ENCODE measurements around the gene MTF2.
A peak's percentile ranks its signal among the peaks of the same experiment; 100 is the strongest.
"Not testable (repeated sequence)": the region's sequence is repeated elsewhere in the genome, so short reads cannot be mapped to it uniquely, and the experiment has no call there.

MTF2 gene

DNA sequence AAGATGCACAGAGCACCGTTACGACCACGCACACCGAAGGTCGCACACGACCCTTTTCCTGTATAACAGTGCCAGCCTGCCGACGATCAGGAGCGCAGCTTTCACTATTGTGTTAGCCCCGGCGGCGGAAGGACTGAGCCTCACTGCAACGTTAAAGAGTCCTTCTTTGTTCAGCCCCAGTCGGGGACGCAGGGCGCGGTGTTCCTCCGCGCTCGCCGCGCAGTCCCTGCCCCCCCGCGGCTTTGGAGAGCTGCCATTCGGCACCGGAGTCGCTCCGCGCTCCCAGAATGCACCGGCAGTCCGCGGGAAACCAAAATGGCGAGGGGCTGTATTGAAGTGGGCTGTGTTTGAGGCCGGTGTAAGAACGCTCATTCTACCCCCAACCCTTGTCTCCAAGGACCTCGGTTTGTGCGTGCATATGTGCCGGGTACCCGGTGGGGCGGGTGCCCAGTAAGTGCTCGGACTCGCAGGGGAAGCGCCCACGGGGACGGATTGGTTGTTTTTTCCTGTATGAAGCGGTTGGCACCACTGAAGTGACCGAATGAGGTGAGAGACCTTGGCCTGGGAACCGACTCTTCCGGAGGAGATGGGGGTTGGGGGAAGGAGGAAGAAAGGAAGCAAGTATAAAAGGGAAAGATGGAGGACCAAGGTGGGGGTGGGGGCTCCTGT, at the start of gene MTF2:
TSS of gene MTF2 (plus strand) at position 298 of the 669 bp plus-strand sequence. CDS start at position 542, 244 bp downstream.
- FAIRE-seq, result peak; percentile 97
- DNase-seq (ENCODE audit: extremely low spot score, insufficient read length, low read depth), result peak; percentile 76

DNA sequence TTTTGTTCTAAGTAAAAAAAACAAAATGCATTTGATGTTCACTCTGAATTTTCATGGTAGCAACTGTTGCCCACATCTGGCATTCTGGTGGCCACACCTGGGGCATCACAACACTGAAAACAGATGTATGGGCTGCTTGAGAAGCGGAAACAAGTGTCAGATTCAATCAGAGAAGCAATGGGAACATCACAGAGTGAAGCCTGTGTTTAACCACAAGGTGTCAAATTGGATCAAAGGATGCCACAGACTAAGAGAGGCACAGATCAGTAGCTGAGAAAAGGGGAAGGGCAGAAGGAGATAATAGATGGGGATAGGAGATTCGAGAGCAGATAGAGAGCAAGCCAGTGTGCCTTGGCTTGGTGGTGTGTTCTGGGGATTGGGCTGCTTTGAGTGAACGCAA, 49.8 kb upstream of the MTF2 start:
- FAIRE-seq, result peak; percentile 51

GRCh38 chr1:93030191-93030590, 48.9 kb upstream of the MTF2 start:
- not testable (repeated sequence) for FAIRE-seq; DNase-seq (ENCODE audit: extremely low spot score, insufficient read length, low read depth)

More for the DNA sequence above, 49.8 kb upstream of the MTF2 start:
- no peak for DNase-seq (ENCODE audit: extremely low spot score, insufficient read length, low read depth)

DNA sequence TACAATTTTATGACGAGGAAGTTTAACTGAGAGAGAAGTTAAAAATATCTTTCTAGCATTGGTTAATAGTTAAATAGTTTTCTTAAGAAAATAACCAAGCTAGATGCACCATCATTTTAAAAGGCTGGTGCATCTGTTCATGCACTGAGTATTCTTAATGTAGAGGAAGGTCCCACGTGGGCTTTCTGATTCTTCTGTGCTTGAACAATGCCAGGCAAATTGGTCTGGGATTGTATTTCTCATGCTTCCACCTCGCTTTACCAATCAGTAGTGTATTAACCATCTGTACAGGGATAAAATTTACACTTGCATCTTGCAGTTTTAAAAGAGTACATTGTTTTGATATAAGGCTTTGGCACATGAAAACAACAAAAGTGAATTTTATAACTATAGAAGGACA, 47.4 kb upstream of the MTF2 start:
- FAIRE-seq, result no peak
- DNase-seq (ENCODE audit: extremely low spot score, insufficient read length, low read depth), result no peak

GRCh38 chr1:93033029-93033428, 46.1 kb upstream of the MTF2 start:
- peak; percentile 80 for FAIRE-seq
- no peak for DNase-seq (ENCODE audit: extremely low spot score, insufficient read length, low read depth)

DNA sequence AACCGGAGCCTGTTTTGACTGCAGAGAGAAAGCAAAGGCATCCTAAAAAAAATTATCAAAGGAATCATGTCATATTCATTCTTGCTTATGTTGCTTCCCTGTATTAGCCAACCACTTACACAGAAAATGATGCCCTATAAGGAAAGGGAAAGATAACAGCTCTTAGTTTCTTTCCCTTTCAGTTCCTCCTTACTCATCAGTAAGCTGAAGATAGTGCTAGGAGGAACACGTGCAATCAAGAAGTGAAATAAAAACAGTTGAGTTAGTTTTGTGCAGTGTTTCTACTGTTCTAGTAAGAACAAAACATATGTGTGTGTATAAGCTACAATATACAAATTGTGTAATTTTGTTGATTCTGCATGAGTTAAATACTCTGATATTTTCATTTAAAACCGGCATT, 45.3 kb upstream of the MTF2 start:
- FAIRE-seq (peak; percentile 96), DNase-seq (ENCODE audit: extremely low spot score, insufficient read length, low read depth) (no peak)

- FAIRE-seq, result no peak
- DNase-seq (ENCODE audit: extremely low spot score, insufficient read length, low read depth), result no peak
Measured at GRCh38 chr1:93034397-93034796, 44.7 kb upstream of the MTF2 start.

GRCh38 chr1:93036672-93037071, 42.4 kb upstream of the MTF2 start:
- DNase-seq (ENCODE audit: extremely low spot score, insufficient read length, low read depth) (no peak), FAIRE-seq (no peak)

DNA sequence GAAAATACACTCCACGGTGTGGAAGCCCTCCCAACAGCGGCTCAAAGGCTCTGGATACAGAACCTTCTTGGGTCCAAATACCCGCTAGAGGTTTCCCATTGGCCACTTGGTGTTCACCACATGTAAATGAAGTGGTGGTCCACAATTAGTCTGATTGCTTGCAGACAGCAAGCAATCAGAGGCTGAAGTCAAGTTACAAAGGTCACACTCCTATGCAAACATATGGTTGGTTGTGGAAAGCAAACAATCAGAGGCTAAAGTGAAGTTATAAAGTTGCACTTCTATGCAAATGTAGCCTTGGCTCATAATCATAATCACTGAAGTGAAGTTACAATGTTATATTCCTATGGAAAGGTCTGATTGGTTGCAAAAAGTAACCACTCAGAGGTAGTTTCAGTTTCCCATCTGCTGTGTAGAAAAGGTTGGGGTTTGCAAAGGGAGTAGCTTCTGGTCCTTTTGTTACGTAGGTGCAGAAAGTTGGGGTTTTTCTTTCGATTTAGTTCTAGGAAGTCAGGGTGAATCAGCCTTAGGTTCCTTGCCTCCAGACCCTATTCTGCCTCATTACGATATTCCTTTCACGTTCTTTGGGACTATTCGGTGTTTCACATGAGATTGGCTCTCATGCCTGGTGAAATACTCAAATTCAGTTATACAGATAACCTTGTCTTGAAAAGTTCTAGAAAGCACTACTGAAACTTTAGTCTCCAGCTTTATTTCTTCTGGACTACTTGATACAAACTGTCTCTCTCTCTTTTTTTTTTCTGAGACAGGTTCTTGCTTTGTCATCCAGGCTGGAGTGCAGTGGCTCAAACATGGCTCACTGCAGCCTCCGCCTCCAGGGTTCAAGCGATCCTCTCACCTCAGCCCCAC, 36.7 kb upstream of the MTF2 start:
- DNase-seq (ENCODE audit: extremely low spot score, insufficient read length, low read depth) (no peak), FAIRE-seq (peak; percentile 94)

GRCh38 chr1:93043057-93043557, 36.0 kb upstream of the MTF2 start:
- FAIRE-seq (no peak), DNase-seq (ENCODE audit: extremely low spot score, insufficient read length, low read depth) (no peak)

DNA sequence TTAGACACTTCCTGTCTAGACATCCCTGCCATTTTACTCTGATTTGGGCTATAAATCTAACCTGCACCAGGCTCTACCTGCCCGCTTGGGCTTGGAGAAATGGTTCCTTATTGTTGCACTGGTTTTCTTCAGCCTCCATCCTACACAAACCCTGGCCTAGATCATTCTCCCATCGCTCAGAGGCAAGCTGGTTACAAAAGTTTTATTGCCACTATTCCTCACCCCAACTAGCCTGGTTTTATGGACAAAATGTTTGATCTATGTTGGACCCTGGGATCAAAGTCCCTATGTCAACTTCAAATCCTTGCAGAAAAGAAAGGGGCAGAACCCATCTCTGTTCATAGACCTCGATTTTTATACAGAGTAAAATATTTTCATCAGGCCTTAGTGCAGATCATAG, 31.5 kb upstream of the MTF2 start:
- FAIRE-seq (no peak), DNase-seq (ENCODE audit: extremely low spot score, insufficient read length, low read depth) (no peak)

GRCh38 chr1:93051961-93052360, 27.1 kb upstream of the MTF2 start:
- no peak for FAIRE-seq

GRCh38 chr1:93056214-93056613, 22.9 kb upstream of the MTF2 start:
- no peak for FAIRE-seq
- DNase-seq (ENCODE audit: extremely low spot score, insufficient read length, low read depth), result no peak

More at GRCh38 chr1:93051961-93052360, 27.1 kb upstream of the MTF2 start:
- DNase-seq (ENCODE audit: extremely low spot score, insufficient read length, low read depth), result no peak

GRCh38 chr1:93056649-93057048, 22.4 kb upstream of the MTF2 start:
- FAIRE-seq (no peak), DNase-seq (ENCODE audit: extremely low spot score, insufficient read length, low read depth) (no peak)

GRCh38 chr1:93061895-93062792, 16.9 kb upstream of the MTF2 start:
- FAIRE-seq (peak; percentile 91), DNase-seq (ENCODE audit: extremely low spot score, insufficient read length, low read depth) (no peak)

DNA sequence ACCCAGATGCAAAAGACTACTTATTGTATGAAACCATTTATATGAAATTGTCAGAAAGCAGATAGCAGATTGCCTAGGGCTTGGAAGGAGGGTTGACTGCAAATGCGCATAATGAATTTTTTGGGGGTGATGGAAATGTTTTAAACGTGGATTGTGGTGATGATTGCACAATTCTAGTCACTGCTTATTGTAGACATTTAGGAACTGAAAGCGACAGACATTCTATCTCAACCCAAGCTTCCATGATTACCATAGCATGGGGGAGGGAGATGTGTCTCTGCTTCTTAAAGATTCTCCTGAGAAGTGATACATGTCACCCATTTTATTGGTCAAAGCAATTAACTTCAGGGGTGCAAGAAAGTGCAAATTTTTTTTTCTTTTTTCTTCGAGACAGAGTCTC, 2.8 kb upstream of the MTF2 start:
- DNase-seq (ENCODE audit: extremely low spot score, insufficient read length, low read depth) (no peak), FAIRE-seq (no peak)

GRCh38 chr1:93078203-93078602, 880 bp upstream of the MTF2 start:
- DNase-seq (ENCODE audit: extremely low spot score, insufficient read length, low read depth) (no peak), FAIRE-seq (no peak)

DNA sequence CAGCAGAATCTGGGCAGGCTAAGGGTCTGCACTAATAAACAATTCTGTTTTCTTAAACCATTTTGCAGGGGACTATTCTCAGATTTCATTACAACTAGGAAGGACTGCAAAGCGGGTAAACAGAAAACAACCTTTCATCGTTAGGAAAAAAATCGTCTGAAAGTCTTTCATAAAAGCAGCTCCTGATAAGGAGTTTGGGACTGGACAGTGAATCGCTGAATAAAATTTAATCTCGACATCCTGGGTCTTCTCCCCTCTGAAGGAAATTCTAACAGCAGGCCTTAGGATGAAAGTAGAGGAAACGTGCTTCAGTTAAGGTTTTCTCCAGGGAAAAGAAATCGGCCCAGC, 471 bp upstream of the MTF2 start:
- DNase-seq (ENCODE audit: extremely low spot score, insufficient read length, low read depth), result no peak
- no peak for FAIRE-seq

- FAIRE-seq (no peak), DNase-seq (ENCODE audit: extremely low spot score, insufficient read length, low read depth) (no peak)
Measured at GRCh38 chr1:93079685-93080141, 630 bp downstream of the MTF2 start.

GRCh38 chr1:93080179-93080823, 1.2 kb downstream of the MTF2 start:
- FAIRE-seq (peak; percentile 89), DNase-seq (ENCODE audit: extremely low spot score, insufficient read length, low read depth) (peak; percentile 28)
